H1 (cell line): ENCODE data around the gene PUSL1. TPM values are rescaled to one million over a fixed set of nuclear protein-coding genes. Genes with fewer than 3 reads are reported as not detected.

Source experiments
- CTCF ChIA-PET: fragments of 300-600 bp; sonication (Branson Sonifier 250); formaldehyde crosslinking; loops from one replicate; lab custom pipeline; 2021; ENCODE audit not compliant: partially characterized antibody; lab: Charles Lee
- POLR2A ChIA-PET: fragments of 300-600 bp; sonication (Branson Sonifier 250); formaldehyde crosslinking; loops from one replicate; lab custom pipeline; 2021; ENCODE audit warnings: inconsistent platforms; ENCODE audit not compliant: partially characterized antibody; lab: Charles Lee
- DNase-seq, 2 experiments: peaks; one replicate each; pipeline versions ENCODE4 v3.0.0 to v3.0.0-alpha.2; 2010 to 2022; ENCODE audit warnings: low spot score in 2 of 2, low read depth in 1 of 2, mixed read lengths in 1 of 2
- FAIRE-seq: peaks from 2 replicates; lab custom pipeline; 2011; peaks lifted over from hg19 to GRCh38; lab: Jason Lieb, UNC
- H2AFZ ChIP-seq: 2 replicates; pipeline ENCODE4 v1.8.1; 2012; ENCODE audit warnings: low read length, inconsistent platforms
- H2AK5ac ChIP-seq: 2 replicates; pipeline ENCODE4 v1.6.1; 2013; ENCODE audit warnings: low read depth, low read length
- H2BK120ac ChIP-seq: replicated peaks from 2 replicates; pipeline ENCODE3; 2013; ENCODE audit warnings: low read depth, low read length, inconsistent platforms
- H2BK12ac ChIP-seq: 2 replicates; pipeline ENCODE4 v1.6.1; 2013; ENCODE audit warnings: low read depth, low read length
- H2BK15ac ChIP-seq: 2 replicates; pipeline ENCODE4 v1.6.1; 2013; ENCODE audit warnings: low read length
- H2BK20ac ChIP-seq: 2 replicates; pipeline ENCODE4 v1.6.1; 2013; ENCODE audit warnings: low read length
- H2BK5ac ChIP-seq: 2 replicates; pipeline ENCODE4 v1.6.1; 2013; ENCODE audit warnings: low read depth, low read length
- H3K14ac ChIP-seq: 2 replicates; pipeline ENCODE4 v1.6.1; 2013; ENCODE audit warnings: inconsistent platforms; ENCODE audit not compliant: insufficient read length
- H3K18ac ChIP-seq: 2 replicates; pipeline ENCODE4 v1.6.1; 2013; ENCODE audit warnings: low read length; ENCODE audit errors: extremely low read depth
- H3K23ac ChIP-seq: 2 replicates; pipeline ENCODE4 v1.6.1; 2013; ENCODE audit warnings: inconsistent platforms; ENCODE audit not compliant: insufficient read length
- H3K23me2 ChIP-seq: 2 replicates; pipeline ENCODE4 v1.6.1; 2013; ENCODE audit warnings: low read depth, low read length
- H3K27ac ChIP-seq: 2 replicates; pipeline ENCODE4 v1.6.1; 2011; ENCODE audit warnings: low read depth, low read length, inconsistent platforms
- H3K27me3 ChIP-seq, 4 experiments: replicated peaks in 1 of 4; 1 replicate in 1 of 4; 2 replicates in 3 of 4; pipeline versions ENCODE4 v1.6.1 to v1.8.1; 2011 to 2013; ENCODE audit warnings: low read length in 3 of 4, mild to moderate bottlenecking in 3 of 4, inconsistent platforms in 2 of 4, mixed read lengths in 2 of 4, moderate library complexity in 1 of 4; ENCODE audit not compliant: control insufficient read depth in 3 of 4, insufficient read depth in 3 of 4; ENCODE audit errors: extremely low read depth in 1 of 4
- H3K36me3 ChIP-seq, 4 experiments: 2 replicates each; pipeline versions ENCODE4 v1.6.1 to v1.8.1; 2011 to 2013; ENCODE audit warnings: mild to moderate bottlenecking in 4 of 4, low read length in 3 of 4, moderate library complexity in 2 of 4, control low read depth in 1 of 4, inconsistent platforms in 1 of 4; ENCODE audit not compliant: insufficient read depth in 4 of 4, control insufficient read depth in 2 of 4
- H3K4ac ChIP-seq: replicated peaks from 2 replicates; pipeline ENCODE3; 2013; ENCODE audit warnings: low read length, low read depth, mixed read lengths, inconsistent platforms; ENCODE audit not compliant: insufficient read length
- H3K4me1 ChIP-seq, 4 experiments: replicated peaks in 1 of 4; 1 replicate in 1 of 4; 2 replicates in 3 of 4; pipeline versions ENCODE4 v1.6.1 to v1.8.1; 2011 to 2013; ENCODE audit warnings: low read length in 3 of 4, inconsistent platforms in 2 of 4, mixed read lengths in 1 of 4; ENCODE audit not compliant: insufficient read depth in 4 of 4, control insufficient read depth in 3 of 4
- H3K4me2 ChIP-seq, 2 experiments: 2 replicates each; pipeline versions ENCODE4 v1.6.1 to v1.8.1; 2011 to 2013; ENCODE audit warnings: low read depth in 2 of 2, low read length in 2 of 2, control low read depth in 1 of 2, inconsistent platforms in 1 of 2, mild to moderate bottlenecking in 1 of 2; ENCODE audit not compliant: insufficient read depth in 1 of 2
- H3K4me3 ChIP-seq, 4 experiments: fragments of 200-600, 300-600 bp in 1 of 4; sonication (generic), shearing (Covaris generic), sonication (Bioruptor Twin) in 1 of 4; 2 replicates each; pipeline versions ENCODE4 v1.5.1 to v1.8.1; 2011 to 2016; ENCODE audit warnings: low read length in 4 of 4, low read depth in 3 of 4, control low read depth in 2 of 4, inconsistent platforms in 2 of 4, mild to moderate bottlenecking in 2 of 4, mixed read lengths in 1 of 4, moderate library complexity in 1 of 4; ENCODE audit not compliant: insufficient read depth in 2 of 4; ENCODE audit errors: extremely low read depth in 1 of 4
- H3K56ac ChIP-seq: replicated peaks from 2 replicates; pipeline ENCODE3; 2013; ENCODE audit warnings: low read depth, mild to moderate bottlenecking, mixed read lengths, low read length, inconsistent platforms; ENCODE audit not compliant: insufficient read length
- H3K79me1 ChIP-seq: 2 replicates; pipeline ENCODE4 v1.6.1; 2013; ENCODE audit warnings: low read depth, low read length, control low read depth
- H3K79me2 ChIP-seq, 2 experiments: 2 replicates each; pipeline versions ENCODE4 v1.6.1 to v1.8.1; 2012 to 2013; ENCODE audit warnings: low read length in 2 of 2, mild to moderate bottlenecking in 2 of 2, inconsistent platforms in 1 of 2; ENCODE audit not compliant: insufficient read depth in 2 of 2, control insufficient read depth in 1 of 2
- H3K9ac ChIP-seq, 4 experiments: replicated peaks in 1 of 4; 1 replicate in 1 of 4; 2 replicates in 3 of 4; pipeline versions ENCODE4 v1.6.1 to v1.8.1; 2011 to 2013; ENCODE audit warnings: low read depth in 3 of 4, low read length in 3 of 4, control low read depth in 2 of 4, mild to moderate bottlenecking in 2 of 4, moderate library complexity in 2 of 4, inconsistent platforms in 1 of 4; ENCODE audit errors: extremely low read depth in 1 of 4
- H3K9me3 ChIP-seq, 2 experiments: 2 replicates each; pipeline versions ENCODE4 v1.6.1 to v1.8.1; 2012 to 2013; ENCODE audit warnings: mild to moderate bottlenecking in 2 of 2, moderate library complexity in 2 of 2, control low read depth in 1 of 2, inconsistent platforms in 1 of 2, low read depth in 1 of 2, low read length in 1 of 2, mixed read lengths in 1 of 2; ENCODE audit not compliant: insufficient read depth in 2 of 2
- H4K20me1 ChIP-seq, 2 experiments: replicated peaks in 1 of 2; 2 replicates each; pipeline versions ENCODE3 to v1.8.1; 2011 to 2013; ENCODE audit warnings: inconsistent platforms in 2 of 2, low read length in 2 of 2, mild to moderate bottlenecking in 1 of 2; ENCODE audit not compliant: insufficient read depth in 2 of 2, control insufficient read depth in 1 of 2
- H4K5ac ChIP-seq: 2 replicates; pipeline ENCODE4 v1.6.1; 2013; ENCODE audit warnings: low read length, low read depth, mixed read lengths, inconsistent platforms; ENCODE audit not compliant: insufficient read length
- H4K8ac ChIP-seq: 2 replicates; pipeline ENCODE4 v1.8.0; 2013; ENCODE audit warnings: mild to moderate bottlenecking, moderate library complexity, low read length, inconsistent platforms; ENCODE audit not compliant: insufficient read depth; ENCODE audit errors: extremely low read depth
- H4K91ac ChIP-seq: replicated peaks from 2 replicates; pipeline ENCODE3; 2013; ENCODE audit warnings: low read length, mixed read lengths, inconsistent platforms; ENCODE audit not compliant: insufficient read length
- JUND ChIP-seq: IDR thresholded peaks from 2 replicates; pipeline ENCODE4 v1.6.1; 2011; ENCODE audit warnings: mild to moderate bottlenecking, improper control_type of control experiment, low read length
- RNF2 ChIP-seq: fragments of 200-900, 300-1000 bp; sonication (generic); IDR thresholded peaks from 2 replicates; pipeline ENCODE4 v1.7.1; 2016; ENCODE audit warnings: borderline replicate concordance, low read depth, mild to moderate bottlenecking, antibody characterized with exemption, low read length; ENCODE audit not compliant: poor library complexity, severe bottlenecking; ENCODE audit errors: missing control alignments
- SIX5 ChIP-seq: IDR thresholded peaks from 2 replicates; pipeline ENCODE4 v1.6.1; 2011; ENCODE audit warnings: mild to moderate bottlenecking, low read depth, low read length
- TBP ChIP-seq: IDR thresholded peaks from 2 replicates; pipeline ENCODE4 v1.6.1; 2011; ENCODE audit warnings: low read depth, low read length, improper control_type of control experiment
- WGBS, 2 experiments: shearing (Covaris generic) in 1 of 2; methylation state at CpG; one replicate each; pipeline versions ENCODE4 v1.1.6 to v1.1.7; 2013 to 2015; ENCODE audit warnings: low lambda C conversion rate in 2 of 2, mixed read lengths in 2 of 2, inconsistent platforms in 1 of 2, low coverage in 1 of 2, missing lambda C conversion rate in 1 of 2; ENCODE audit not compliant: insufficient replicate concordance in 2 of 2, insufficient coverage in 1 of 2, insufficient read length in 1 of 2; ENCODE audit errors: extremely low coverage in 1 of 2, missing lambda C conversion rate in 1 of 2; 5-methylcytosine and 5-hydroxymethylcytosine counted together
- polyA plus RNA-seq, 7 experiments: library from polyadenylated mRNA; depleted of rRNA in 3 of 7; stranded (reverse) in 5 of 7; unstranded in 2 of 7; fragments of >200 nt in 5 of 7; fragments of 200-250 nt in 2 of 7; gene quantifications; 1 replicate in 5 of 7; 2 replicates in 1 of 7; 4 replicates in 1 of 7; pipeline versions ENCODE4 v1.2.1 to v1.2.3, GENCODE V29; 2011 to 2013; ENCODE audit warnings: missing spikeins in 2 of 7, mixed read lengths in 2 of 7
- total RNA-seq: library from RNA; stranded (reverse); fragmentation: NEBNext Ultra II Directional; extraction: Animal tissue kit (Norgen Biotek cat#: 25700); gene quantifications from 2 replicates; pipeline ENCODE4 v1.2.1, GENCODE V29; 2021

Gene PUSL1
- total and polyA plus RNA-seq, 2 of the 8 experiments (the other 6 are each of a cell fraction or from before 2014, with no cell fraction given) = 38.8 to 87.4 TPM

DNA sequence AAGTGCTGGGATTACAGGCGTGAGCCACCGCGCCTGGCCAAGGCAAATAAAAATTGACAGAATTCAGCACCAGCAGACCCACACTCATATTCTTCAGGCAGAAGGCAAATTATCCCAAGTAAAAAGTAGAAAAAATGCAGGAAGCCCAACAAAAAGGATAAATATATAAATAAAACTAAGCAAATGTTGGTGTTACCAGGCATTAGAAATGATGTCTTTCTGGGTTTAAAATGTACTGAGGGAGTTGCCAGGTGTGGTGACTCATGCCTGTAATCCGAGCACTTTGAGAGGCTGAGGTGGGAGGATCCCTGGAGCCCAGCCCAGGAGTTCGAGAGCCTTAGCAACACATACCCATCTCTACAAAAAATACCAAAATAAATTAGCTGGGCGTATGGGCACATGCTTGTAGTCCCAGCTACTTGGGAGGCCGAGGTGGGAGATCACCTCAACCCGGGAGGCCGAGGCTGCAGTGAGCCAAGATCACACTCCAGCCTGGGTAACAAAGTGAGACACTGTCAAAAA lies 9.8 kb downstream of the PUSL1 start:
- Histone ChIP-seq H3K14ac (no peak overlapping the region), H3K79me2 (peaks cover 9 to 41% of the 10 kb centered on the region in 2 experiments; a peak in 3 of 4 replicates), H3K9ac (no peak overlapping the region), H3K27ac (no peak overlapping the region), H2BK12ac (no peak overlapping the region), H4K5ac (no peak overlapping the region), H4K91ac (no peak overlapping the region), H2BK5ac (no peak overlapping the region), H3K4me2 (no peak overlapping the region), H4K20me1 (peaks cover 23 to 36% of the 10 kb centered on the region in 2 experiments), H2BK15ac (no peak overlapping the region), H2BK120ac (no peak overlapping the region), H2AK5ac (no peak overlapping the region), H3K4me3 (no peak overlapping the region), H3K4ac (no peak overlapping the region), H3K9me3 (no peaks in the 10 kb centered on the region), H3K27me3 (no peaks in the 10 kb centered on the region), H2BK20ac (no peak overlapping the region), H3K18ac (no peak overlapping the region), H3K4me1 (peaks cover 0 to 15% (median 4%) of the 10 kb centered on the region in 4 experiments; a peak in 6 of 7 replicates), H3K56ac (no peak overlapping the region), H3K36me3 (peaks cover 12 to 34% (median 21%) of the 10 kb centered on the region in 4 experiments), H2AFZ (no peak overlapping the region), H3K79me1 (peaks cover 31% of the 10 kb centered on the region), H3K23ac (no peak overlapping the region), H3K23me2 (no peaks in the 10 kb centered on the region), H4K8ac (no peak overlapping the region)
- DNase-seq = no peak
- ChIA-PET CTCF (interaction anchor here (0.6 to 1.0 kb wide), 2 partner anchors 24 to 28 kb away, joined by 3 read pairs; no protein-coding TSS in a partner anchor), POLR2A (interaction anchor here (1.1 to 10.1 kb wide), 4 partner anchors 8 to 30 kb away, joined by 3 to 134 read pairs (median 5); partner anchors contain the start of gene TAS1R3)
- TF ChIP-seq JUND (peak; percentile 69), TBP (no peak), RNF2 (no peak), SIX5 (no peak)
- no peak for FAIRE-seq
- WGBS, 2 experiments = 88% methylated on average over 9 of the region's 9 CpGs; no CpG with 5 or more reads in 1 of the 2 experiments
